Osteoblast (primary cell): Measurements from ENCODE around the gene NEURL4. TPM values are rescaled to one million over a fixed set of nuclear protein-coding genes. Genes with fewer than 3 reads are reported as not detected.

Experiments used
- DNase-seq: peaks from one replicate; pipeline ENCODE4 v3.0.0; 2011; ENCODE audit warnings: low spot score, mixed read lengths; ENCODE audit not compliant: insufficient read length; ENCODE audit errors: missing footprints
- H2AFZ ChIP-seq: 2 replicates; pipeline ENCODE4 v1.6.0; 2011; ENCODE audit warnings: mild to moderate bottlenecking, low read length
- H3K27ac ChIP-seq: 2 replicates; pipeline ENCODE4 v1.5.1; 2011; ENCODE audit warnings: mild to moderate bottlenecking, low read depth, low read length, moderate library complexity
- H3K27me3 ChIP-seq: 2 replicates; pipeline ENCODE4 v1.6.0; 2012; ENCODE audit warnings: mild to moderate bottlenecking, control low read depth, inconsistent platforms, low read length, moderate library complexity; ENCODE audit not compliant: insufficient read depth
- H3K36me3 ChIP-seq: 2 replicates; pipeline ENCODE4 v1.5.1; 2011; ENCODE audit warnings: mild to moderate bottlenecking, low read length, control low read depth, moderate library complexity; ENCODE audit not compliant: insufficient read depth
- H3K4me1 ChIP-seq: 2 replicates; pipeline ENCODE4 v1.5.1; 2011; ENCODE audit warnings: mild to moderate bottlenecking, low read length, control low read depth, moderate library complexity; ENCODE audit not compliant: insufficient read depth
- H3K4me2 ChIP-seq: 2 replicates; pipeline ENCODE4 v1.6.0; 2011; ENCODE audit warnings: mild to moderate bottlenecking, low read length; ENCODE audit not compliant: insufficient read depth
- H3K4me3 ChIP-seq: fragments of 200-600 bp; sonication (generic); 3 replicates; pipeline ENCODE4 v1.5.1; 2012; ENCODE audit warnings: mild to moderate bottlenecking, low read length, inconsistent platforms; ENCODE audit not compliant: insufficient read depth
- H3K79me2 ChIP-seq: 2 replicates; pipeline ENCODE4 v1.6.0; 2012; ENCODE audit warnings: mild to moderate bottlenecking, low read length, control low read depth, inconsistent platforms; ENCODE audit not compliant: insufficient read depth
- H3K9me3 ChIP-seq: 2 replicates; pipeline ENCODE4 v1.5.1; 2011; ENCODE audit warnings: low read depth, low read length, control low read depth
- H4K20me1 ChIP-seq: 2 replicates; pipeline ENCODE4 v1.6.0; 2012; ENCODE audit warnings: mild to moderate bottlenecking, low read length, control low read depth; ENCODE audit not compliant: insufficient read depth
- CTCF ChIP-seq: IDR thresholded peaks from 2 replicates; pipeline ENCODE4 v1.5.1; 2011; ENCODE audit warnings: mild to moderate bottlenecking, low read depth, low read length, moderate library complexity; ENCODE audit errors: extremely low read depth
- total RNA-seq: library from RNA; depleted of rRNA; stranded (reverse); fragments of >200 nt; gene quantifications from 2 replicates; pipeline ENCODE4 v1.2.3, GENCODE V29; 2012

NEURL4 gene
- total RNA-seq, 1 donor, result 18.8 TPM

GRCh38 chr17:7361906-7362305, 32.8 kb upstream of the NEURL4 start:
- Histone ChIP-seq H3K79me2 (no peaks in the 10 kb centered on the region), H2AFZ (no peak overlapping the region), H3K4me3 (no peak overlapping the region), H4K20me1 (no peaks in the 10 kb centered on the region), H3K4me2 (no peak overlapping the region), H3K4me1 (no peaks in the 10 kb centered on the region), H3K27ac (no peak overlapping the region), H3K9me3 (no peaks in the 10 kb centered on the region), H3K27me3 (no peaks in the 10 kb centered on the region), H3K36me3 (no peaks in the 10 kb centered on the region)
- no peak for DNase-seq
- TF ChIP-seq CTCF, result no peak

- Histone ChIP-seq H3K4me3 (no peak overlapping the region), H3K36me3 (no peaks in the 10 kb centered on the region), H4K20me1 (peaks cover 26% of the 10 kb centered on the region), H3K27me3 (no peaks in the 10 kb centered on the region), H3K4me2 (no peak overlapping the region), H2AFZ (no peak overlapping the region), H3K9me3 (no peaks in the 10 kb centered on the region), H3K79me2 (peaks cover 28% of the 10 kb centered on the region), H3K4me1 (peaks cover 24% of the 10 kb centered on the region), H3K27ac (no peak overlapping the region)
- no peak for TF ChIP-seq CTCF
- no peak for DNase-seq
Measured at GRCh38 chr17:7357381-7357780, 28.2 kb upstream of the NEURL4 start.

GRCh38 chr17:7356756-7357155, 27.6 kb upstream of the NEURL4 start:
- H3K4me1 ChIP-seq, result peaks cover 25% of the 10 kb centered on the region
- peaks cover 32% of the 10 kb centered on the region for H3K79me2 ChIP-seq
- H3K27me3 ChIP-seq, result no peaks in the 10 kb centered on the region
- H4K20me1 ChIP-seq, result peaks cover 26% of the 10 kb centered on the region
- no peaks in the 10 kb centered on the region for H3K36me3 ChIP-seq
- no peak overlapping the region for H3K4me2 ChIP-seq
- no peak for TF ChIP-seq CTCF
- H3K27ac ChIP-seq, result no peak overlapping the region
- no peaks in the 10 kb centered on the region for H3K9me3 ChIP-seq
- peak; percentile 34 for DNase-seq
- H2AFZ ChIP-seq, result no peak overlapping the region
- no peak overlapping the region for H3K4me3 ChIP-seq

GRCh38 chr17:7356072-7356549, 27.0 kb upstream of the NEURL4 start:
- no peak overlapping the region for H3K4me3 ChIP-seq
- peaks cover 25% of the 10 kb centered on the region for H3K4me1 ChIP-seq
- no peaks in the 10 kb centered on the region for H3K27me3 ChIP-seq
- H3K9me3 ChIP-seq, result no peaks in the 10 kb centered on the region
- no peak overlapping the region for H3K4me2 ChIP-seq
- no peak overlapping the region for H3K27ac ChIP-seq
- H3K36me3 ChIP-seq, result no peaks in the 10 kb centered on the region
- peaks cover 26% of the 10 kb centered on the region for H4K20me1 ChIP-seq
- peak; percentile 97 for DNase-seq
- TF ChIP-seq CTCF, result peak; percentile 74
- no peak overlapping the region for H2AFZ ChIP-seq
- H3K79me2 ChIP-seq, result peaks cover 35% of the 10 kb centered on the region
